HPDE6-E6E7 (cell line): Measurements from ENCODE around the gene RINT1.
"Not testable (repeated sequence)": the region's sequence is repeated elsewhere in the genome, so short reads cannot be mapped to it uniquely, and the experiment has no call there.

ENCODE experiments used
- DNase-seq: peaks from one replicate; pipeline ENCODE4 v3.0.0; 2011; ENCODE audit warnings: missing footprints; ENCODE audit errors: extremely low spot score

RINT1 gene

DNA sequence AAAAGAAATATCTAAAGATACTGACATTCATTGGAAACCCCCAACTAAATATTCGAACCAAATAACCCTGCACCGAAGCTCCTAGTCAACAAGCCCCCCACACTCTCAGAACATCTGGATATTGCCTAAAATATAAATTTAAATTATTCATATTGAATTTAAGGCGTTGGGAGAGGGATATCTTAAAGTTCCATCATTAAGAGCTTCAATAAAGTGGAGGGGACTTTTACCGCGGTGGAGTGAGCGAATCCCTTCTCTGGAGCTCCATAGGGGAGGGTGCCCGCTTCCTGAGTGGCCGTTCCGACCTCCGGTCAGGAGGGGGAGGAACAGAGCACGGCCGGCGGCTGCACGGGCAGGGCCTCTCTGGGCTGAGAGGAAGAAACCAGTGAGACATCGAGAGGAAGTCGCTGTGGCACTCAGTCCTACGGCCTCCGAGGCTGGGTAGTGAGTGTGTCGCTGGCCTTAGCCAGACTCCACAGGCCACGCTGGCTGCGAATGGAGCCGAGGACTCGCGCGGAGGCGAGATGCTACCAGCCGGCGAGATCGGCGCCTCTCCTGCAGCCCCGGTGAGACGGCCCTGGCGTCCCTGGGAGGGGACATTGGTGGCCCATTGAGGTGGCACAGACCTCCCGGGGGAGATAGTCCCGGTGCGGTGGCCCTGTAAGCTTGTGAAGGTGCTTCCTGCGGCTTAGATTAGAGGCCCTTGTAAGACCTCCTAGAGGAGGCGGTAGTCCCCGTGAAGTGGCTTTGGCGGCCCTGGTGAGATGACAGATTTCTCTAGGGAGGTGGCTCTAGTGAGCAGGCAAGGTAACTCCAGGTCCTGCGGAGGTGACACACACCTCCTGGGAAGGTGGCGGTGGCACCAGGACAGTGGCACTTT is at the start of gene RINT1:
TSS of gene RINT1 (plus strand) at position 410 of the 880 bp plus-strand sequence. CDS start at position 525, 115 bp downstream.
- DNase-seq = peak; percentile 87

DNA sequence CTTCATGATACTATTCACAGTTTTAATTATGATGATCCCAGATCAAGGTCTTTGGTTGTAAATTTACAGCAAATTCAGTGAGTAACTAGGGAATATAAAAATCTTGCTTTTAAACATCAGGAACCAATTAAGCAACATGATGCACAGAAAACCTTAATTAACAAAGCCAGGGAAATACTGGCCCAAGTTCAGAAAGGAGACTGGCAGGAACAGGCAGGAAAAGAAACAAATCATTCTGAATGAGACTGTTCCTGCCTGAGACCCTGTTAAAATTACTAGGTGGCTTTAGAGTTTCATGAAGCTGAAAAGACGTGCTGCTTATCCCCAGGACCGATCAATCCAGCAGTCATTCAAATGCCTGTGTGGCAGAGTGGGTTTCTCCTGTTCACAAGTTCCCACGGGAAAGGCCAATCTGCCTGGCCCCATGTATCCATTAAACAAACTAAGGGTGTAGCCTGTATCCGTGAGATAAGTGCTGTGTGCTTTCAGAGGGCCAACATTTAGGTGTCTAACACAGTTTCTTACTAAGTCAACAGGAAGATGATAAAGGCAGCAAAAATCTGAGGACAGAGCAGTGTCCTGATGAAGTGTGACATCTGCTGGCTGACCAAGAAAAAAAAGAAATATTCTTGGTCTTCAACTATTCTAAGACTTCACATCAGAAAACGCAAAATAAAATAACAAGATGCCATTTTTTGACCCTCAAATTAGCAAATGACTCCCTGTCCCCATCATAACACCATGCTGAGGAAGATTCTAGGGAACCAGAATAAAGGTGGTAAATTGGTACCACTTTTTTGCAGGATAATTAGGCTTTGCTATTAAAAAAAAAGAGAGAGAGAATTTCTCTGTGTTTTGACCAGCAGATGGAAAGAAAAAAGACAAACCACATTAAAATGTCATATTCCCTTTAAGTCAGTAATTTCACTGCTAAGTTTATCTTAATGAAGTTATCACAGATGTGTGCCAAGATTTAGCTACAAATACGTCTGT is 44.1 kb upstream of the RINT1 start:
- no peak for DNase-seq

- DNase-seq = no peak
Measured at GRCh38 chr7:105489409-105489808, 42.6 kb upstream of the RINT1 start.

DNA sequence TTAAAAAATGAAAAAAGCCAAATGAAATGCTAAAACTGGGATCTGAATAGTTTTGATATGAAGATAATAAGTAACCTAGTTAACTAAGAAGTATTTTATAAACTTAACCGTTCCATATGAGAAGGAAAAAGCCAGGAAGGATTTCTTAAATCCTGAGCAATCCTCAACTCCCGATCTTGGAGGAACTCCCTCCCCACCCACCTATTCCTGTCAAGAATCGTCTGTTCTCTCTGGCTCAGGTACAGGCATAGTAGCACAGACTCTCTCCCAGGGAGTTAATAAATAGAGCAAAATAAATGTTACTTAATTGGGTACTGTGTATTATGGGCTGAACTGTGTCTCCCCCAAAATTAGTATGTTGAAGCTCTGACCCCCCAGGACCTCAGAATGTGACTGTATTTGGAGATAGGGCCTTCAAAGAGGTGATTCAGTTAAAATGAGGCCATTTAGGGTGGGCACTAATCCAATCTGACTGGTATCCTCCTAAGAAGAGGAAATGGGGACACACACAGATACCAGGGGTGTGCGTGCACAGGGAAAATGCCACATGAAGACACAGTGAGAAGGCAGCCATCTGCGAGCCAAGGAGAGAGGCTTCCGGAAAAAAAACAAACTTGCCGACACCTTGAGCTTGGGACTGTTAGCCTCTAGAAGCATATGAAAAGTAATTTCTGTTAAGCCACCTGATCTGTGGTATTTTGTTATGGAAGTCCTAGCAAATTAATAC is 38.6 kb upstream of the RINT1 start:
- no peak for DNase-seq

- DNase-seq = no peak
Measured at GRCh38 chr7:105493923-105494315, 38.1 kb upstream of the RINT1 start.

GRCh38 chr7:105496521-105496920 is 35.5 kb upstream of the RINT1 start:
- no peak for DNase-seq

DNA sequence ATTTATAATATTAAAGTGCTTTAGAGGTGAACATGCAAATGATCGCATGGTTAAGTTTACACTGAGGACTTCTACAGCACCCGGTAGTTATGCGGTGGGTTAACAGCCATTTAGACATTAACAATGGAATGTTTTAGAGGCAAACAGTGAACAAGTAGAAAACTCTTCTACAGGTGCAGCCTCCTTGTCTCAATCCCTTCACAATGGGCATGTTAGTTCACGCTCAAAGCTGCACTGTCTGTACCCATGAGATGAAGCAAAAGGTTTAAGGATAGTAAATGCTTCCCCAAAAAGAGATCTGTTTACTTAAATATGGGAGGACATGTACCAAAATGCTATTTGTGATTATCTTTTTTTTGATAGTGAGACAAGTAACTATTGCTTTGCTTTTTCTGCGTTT is 35.0 kb upstream of the RINT1 start:
- no peak for DNase-seq

DNA sequence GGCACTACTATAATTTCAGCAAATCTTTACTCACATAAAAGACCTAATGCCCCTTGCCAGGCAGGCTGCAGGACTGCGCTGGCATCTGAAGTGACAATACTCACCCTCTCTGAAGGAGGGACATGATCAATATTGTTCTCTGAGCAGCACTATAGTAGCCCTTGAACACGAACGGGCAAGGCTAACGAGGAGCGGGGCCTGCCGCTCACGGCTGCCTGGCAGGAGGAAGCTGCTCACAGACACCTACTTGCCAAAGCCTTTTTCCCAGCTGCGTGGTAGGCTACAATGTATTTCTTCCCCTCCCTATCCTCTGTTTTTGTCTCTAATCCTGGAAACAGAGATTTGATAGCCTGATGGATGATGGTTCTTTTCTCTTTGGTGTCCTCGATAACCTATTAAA is 29.8 kb upstream of the RINT1 start:
- DNase-seq = no peak

- no peak for DNase-seq
Measured at GRCh38 chr7:105512415-105512814, 19.6 kb upstream of the RINT1 start.

- no peak for DNase-seq
Measured at GRCh38 chr7:105512926-105513526, 19.0 kb upstream of the RINT1 start.

GRCh38 chr7:105515610-105516009 is 16.4 kb upstream of the RINT1 start:
- DNase-seq = not testable (repeated sequence)

DNA sequence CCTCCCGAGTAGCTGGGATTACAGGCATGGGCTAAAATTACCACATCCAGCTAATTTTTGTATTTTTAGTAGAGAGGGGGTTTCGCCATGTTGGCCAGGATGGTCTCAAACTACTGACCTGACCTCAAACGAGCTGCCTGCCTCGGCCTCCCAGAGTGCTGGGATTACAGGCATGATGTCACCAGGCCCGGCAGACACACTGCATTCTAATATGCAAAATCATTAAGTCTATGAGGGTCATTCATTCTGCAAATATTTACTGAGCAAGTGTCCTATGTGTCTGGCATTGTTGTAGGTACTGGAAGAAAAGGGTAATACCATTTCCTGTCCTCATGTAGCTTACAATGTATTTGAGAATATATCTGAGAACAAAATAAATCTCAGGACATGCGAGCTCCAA is 12.6 kb upstream of the RINT1 start:
- no peak for DNase-seq

DNA sequence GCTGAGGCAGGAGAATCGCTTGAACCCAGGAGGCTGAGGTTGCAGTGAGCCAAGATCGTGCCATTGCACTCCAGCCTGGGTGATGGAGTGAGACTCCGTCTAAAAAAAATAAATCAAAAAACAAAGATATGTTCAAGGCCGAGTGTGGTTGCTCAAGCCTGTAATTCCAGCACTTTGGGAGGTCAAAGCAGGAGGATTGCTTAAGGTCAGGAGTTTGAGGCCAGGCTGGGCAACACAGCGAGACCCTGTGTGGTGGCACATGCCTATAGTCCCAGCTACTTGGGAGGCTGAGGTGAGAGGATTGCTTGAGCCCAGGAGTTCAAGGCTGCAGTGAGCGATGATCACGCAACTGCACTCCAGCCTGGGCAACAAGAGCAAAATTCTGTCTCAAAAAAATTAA is 11.4 kb upstream of the RINT1 start:
- not testable (repeated sequence) for DNase-seq

GRCh38 chr7:105521027-105521716 is 10.8 kb upstream of the RINT1 start:
- DNase-seq = no peak

DNA sequence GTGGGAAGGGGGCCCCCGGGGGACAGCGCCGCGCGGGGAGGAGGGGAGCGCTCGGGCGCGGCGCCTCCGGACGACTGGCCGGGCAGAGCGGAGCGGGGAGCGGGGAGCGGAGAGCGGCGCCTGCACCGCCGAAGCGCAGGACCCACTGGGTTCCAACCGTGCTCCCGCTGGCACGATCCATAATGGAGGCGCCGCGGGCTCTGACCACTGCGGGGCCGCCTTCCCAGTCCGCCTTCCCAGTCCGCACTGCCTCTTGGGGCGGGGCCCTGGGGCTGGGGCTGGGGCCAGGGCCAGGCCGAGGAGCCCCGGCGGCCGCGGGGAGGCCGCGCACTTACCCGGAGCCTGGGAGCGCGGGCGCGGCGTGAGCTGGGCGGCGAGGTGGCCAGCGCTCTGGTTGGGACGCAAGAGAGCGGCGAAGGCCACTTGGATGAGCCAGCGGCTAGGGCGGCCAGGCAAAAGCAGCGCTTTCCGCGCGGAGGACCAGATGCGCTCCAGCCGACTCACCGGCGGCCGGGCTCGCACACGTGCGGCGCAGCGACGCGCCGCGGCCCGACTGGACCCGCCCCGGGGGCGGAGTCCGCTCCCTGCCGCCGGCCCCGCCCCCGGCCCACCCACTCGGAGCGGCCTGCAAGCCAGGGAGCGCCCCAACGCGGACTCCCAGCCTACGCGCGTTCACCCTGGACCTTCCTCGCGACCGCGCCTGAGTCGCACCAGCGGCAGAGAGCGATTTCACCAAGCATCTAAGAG is 10.1 kb upstream of the RINT1 start, which contains the start of gene PUS7:
TSS of gene PUS7 (minus strand) at position 555 of the 747 bp plus-strand sequence. CDS start 13,759 bp downstream, outside the sequence.
- DNase-seq = peak; percentile 88

DNA sequence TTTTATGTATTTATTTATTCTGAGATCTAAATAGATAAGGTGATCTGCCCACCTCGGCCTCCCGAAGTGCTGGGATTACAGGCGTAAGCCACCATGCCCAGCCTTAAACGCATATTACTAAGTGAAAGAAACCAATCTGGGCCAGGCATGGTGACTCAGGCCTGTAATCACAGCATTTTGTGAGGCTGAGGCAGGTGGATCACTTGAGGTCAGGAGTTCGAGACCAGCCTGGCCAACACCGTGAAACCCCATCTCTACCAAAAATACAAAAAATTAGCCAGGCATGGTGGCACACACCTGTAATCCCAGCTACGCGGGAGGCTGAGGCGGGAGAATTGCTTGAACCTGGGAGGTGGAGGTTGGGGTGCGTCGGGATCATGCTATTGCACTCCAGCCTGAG is 7.6 kb upstream of the RINT1 start:
- not testable (repeated sequence) for DNase-seq

DNA sequence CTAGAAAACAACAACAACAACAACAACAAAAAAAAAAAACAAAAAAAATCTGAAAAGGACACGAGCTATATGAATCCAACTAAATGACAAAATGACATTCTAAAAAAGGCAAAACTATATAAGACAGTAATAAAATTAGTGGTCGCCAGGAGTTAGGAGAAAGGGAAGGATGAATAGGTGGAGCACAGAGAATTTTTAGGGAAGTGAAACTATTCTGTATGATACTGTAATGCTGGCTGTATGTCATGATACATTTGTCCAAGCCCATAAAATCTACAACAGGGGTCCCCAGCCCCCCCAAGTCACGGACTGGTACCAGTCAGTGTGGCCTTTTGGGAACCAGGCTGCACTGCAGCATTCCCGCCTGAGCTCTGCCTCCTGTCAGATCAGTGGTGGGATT is 7.2 kb upstream of the RINT1 start:
- no peak for DNase-seq

DNA sequence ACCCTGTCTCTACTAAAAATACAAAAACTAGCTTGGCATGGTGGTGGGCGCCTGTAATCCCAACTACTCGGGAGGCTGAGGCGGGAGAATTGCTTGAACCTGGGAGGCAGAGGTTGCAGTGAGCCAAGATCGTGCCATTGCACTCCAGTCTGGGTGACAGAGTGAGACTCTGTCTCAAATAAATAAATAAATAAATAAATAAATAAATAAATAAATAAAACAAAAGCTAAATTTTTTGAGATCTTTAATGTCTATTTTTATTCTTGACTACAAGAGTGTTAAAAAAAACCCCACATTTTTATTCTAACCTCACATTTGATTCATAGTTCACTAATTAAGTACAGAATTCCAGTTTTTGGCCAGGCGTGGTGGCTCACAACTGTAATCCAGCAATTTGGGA is 4.3 kb upstream of the RINT1 start:
- DNase-seq = not testable (repeated sequence)

GRCh38 chr7:105530126-105530525 is 1.9 kb upstream of the RINT1 start:
- DNase-seq = no peak

DNA sequence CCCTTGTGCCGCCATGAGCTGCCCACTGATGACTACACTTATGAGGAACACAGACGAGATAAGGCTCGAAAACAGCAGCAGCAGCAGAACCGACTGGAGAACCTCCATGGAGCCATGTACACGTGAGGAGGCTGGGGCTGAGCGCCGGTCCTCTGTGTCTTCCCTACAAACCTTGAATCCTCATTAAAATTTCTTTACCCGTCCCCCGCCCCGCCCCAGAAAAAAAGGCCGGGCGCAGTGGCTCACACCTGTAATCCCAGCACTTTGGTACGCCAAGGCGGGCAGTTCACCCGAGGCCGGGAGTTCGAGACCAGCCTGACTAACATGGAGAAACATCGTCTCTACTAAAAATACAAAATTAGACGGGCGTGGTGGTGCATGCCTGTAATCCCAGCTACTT is 1.5 kb upstream of the RINT1 start:
- no peak for DNase-seq
